Fibroblast of the aortic adventitia (primary cell): ENCODE measurements around the gene TRIM28. TPM values are rescaled to one million over a fixed set of nuclear protein-coding genes. Genes with fewer than 3 reads are reported as not detected.

Experiments used
- DNase-seq: peaks from one replicate; pipeline ENCODE4 v3.0.0-alpha.2; 2010; ENCODE audit warnings: low read depth
- H3K4me3 ChIP-seq: 2 replicates; pipeline ENCODE4 v1.5.1; 2011; ENCODE audit warnings: low read depth, mild to moderate bottlenecking, control low read depth, low read length, moderate library complexity
- total RNA-seq: library from RNA; depleted of rRNA; stranded (reverse); fragments of >200 nt; gene quantifications from 2 replicates; pipeline ENCODE4 v1.2.3, GENCODE V29; 2012; ENCODE audit warnings: low replicate concordance
- TF ChIP-seq, protein P1 (sequence below): IDR thresholded peaks from 2 replicates; pipeline ENCODE4 v1.5.1; 2011; ENCODE audit warnings: mild to moderate bottlenecking, low read length, control low read depth, inconsistent platforms; ENCODE audit not compliant: insufficient read depth

Gene TRIM28
- total RNA-seq, 1 donor, result 233 TPM

DNA sequence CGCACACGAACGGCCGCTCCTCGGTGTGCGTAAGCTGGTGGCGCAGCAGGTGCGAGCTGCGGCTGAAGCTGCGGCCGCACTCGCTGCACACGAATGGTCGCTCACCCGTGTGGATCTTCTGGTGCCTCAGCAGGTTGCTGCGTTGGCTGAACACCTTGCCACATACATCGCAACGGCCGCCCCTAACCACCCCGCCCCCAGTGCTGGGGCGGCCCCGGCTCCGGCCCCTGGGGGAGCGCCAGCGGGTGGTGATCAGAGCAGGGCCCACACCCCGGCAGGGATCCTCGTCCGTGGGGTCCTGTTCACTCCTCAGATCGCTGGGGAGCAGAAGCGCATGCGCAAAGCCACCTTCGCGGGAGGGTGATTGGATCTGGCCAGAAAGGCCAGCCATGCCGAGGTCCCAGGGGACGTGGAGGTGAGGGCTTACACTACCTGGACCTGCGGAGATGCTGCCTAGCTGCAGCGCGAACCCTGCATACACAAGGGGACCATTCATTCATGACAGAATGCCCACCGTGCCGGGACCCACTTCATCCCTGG, 19.2 kb downstream of the TRIM28 start:
- H3K4me3 ChIP-seq, result peak overlapping the region; percentile 50
- no peak for DNase-seq
- TF ChIP-seq, protein P1, sequence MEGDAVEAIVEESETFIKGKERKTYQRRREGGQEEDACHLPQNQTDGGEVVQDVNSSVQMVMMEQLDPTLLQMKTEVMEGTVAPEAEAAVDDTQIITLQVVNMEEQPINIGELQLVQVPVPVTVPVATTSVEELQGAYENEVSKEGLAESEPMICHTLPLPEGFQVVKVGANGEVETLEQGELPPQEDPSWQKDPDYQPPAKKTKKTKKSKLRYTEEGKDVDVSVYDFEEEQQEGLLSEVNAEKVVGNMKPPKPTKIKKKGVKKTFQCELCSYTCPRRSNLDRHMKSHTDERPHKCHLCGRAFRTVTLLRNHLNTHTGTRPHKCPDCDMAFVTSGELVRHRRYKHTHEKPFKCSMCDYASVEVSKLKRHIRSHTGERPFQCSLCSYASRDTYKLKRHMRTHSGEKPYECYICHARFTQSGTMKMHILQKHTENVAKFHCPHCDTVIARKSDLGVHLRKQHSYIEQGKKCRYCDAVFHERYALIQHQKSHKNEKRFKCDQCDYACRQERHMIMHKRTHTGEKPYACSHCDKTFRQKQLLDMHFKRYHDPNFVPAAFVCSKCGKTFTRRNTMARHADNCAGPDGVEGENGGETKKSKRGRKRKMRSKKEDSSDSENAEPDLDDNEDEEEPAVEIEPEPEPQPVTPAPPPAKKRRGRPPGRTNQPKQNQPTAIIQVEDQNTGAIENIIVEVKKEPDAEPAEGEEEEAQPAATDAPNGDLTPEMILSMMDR, result no peak

DNA sequence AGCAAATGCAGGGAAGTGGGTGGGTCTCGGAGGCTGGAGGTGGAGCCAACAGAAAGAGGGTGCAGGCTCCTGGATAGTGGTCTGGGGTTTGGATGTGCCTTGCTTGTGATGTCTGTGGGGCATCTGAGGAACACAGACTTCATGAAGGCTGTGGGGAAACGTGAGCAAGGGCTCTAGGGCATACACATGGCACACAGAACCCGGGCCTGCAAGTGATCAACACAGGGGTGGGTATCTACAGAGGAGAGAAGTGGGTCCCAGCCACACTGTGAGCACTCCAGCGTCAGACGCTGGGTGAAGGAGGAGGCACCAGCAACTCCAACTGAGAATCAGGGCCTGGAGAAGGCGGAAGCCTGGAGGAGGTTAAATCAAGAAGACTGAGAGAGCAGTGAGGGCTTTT, 20.0 kb downstream of the TRIM28 start:
- TF ChIP-seq, protein P1, result no peak
- no peak overlapping the region for H3K4me3 ChIP-seq
- no peak for DNase-seq

GRCh38 chr19:58566989-58567388, 23.1 kb downstream of the TRIM28 start:
- TF ChIP-seq, protein P1, result no peak
- H3K4me3 ChIP-seq, result no peak overlapping the region
- DNase-seq, result no peak

DNA sequence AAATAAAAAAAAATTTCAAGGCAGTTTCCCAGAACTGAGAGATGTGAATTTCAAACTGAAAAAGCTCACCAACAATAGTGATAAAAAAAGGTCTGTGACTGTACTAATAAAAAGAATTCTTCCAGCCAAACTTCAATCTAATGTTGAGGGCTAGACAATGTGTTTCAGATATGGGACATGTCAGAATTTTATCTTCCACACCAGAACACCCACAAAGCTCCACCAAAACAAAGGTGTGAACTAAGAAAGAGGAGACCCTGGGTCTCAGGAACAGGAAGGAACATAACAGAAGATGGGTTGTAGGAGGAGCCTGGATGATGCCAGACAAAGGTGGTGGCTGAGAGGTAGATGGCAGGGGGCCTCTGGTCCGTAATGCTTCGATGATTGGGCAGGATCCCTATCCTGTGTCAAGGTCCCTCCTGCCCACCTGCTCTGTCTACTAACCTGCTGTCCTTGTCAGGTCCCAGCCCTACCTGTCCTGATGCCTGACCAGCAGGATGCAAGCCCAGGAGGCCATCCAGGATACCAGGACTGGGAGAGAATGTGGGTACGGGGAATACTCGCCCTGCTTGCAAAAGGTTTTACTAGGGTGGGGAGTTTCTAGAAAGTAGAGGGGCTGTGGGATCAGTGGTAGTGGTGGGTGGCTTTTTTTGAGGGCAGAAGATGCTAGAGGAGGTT, 24.7 kb downstream of the TRIM28 start:
- H3K4me3 ChIP-seq, result no peak overlapping the region
- no peak for DNase-seq
- TF ChIP-seq, protein P1, result no peak

GRCh38 chr19:58569191-58569942, 25.5 kb downstream of the TRIM28 start:
- DNase-seq, result no peak
- H3K4me3 ChIP-seq, result no peak overlapping the region
- TF ChIP-seq, protein P1, result no peak

- DNase-seq, result no peak
- H3K4me3 ChIP-seq, result no peak overlapping the region
- TF ChIP-seq, protein P1, result no peak
Observed at GRCh38 chr19:58569943-58570670, 26.2 kb downstream of the TRIM28 start.
